HUDEP-2 (cell line): ENCODE data around the gene PCK1.
A peak's percentile ranks its signal among the peaks of the same experiment; 100 is the strongest.

Experiments used
- DNase-seq, 76 experiments: peaks; one replicate each; lab custom pipeline; 2025; ENCODE audit not compliant: unreplicated experiment in 76 of 76; lab: John Stamatoyannopoulos, UW

PCK1 gene

GRCh38 chr20:57576002-57576401 is 15.1 kb downstream of the PCK1 start:
- no peak for DNase-seq

- no peak for DNase-seq
Measured at GRCh38 chr20:57576617-57577550, 16.0 kb downstream of the PCK1 start.

GRCh38 chr20:57577679-57578475 is 17.0 kb downstream of the PCK1 start:
- DNase-seq: peak in 16 of 76 experiments; percentile 6 to 32 (median 16)

GRCh38 chr20:57578476-57579165 is 17.7 kb downstream of the PCK1 start:
- DNase-seq: no peak

GRCh38 chr20:57579331-57579897 is 18.5 kb downstream of the PCK1 start:
- no peak for DNase-seq

- no peak for DNase-seq
Measured at GRCh38 chr20:57579898-57580447, 19.1 kb downstream of the PCK1 start.

GRCh38 chr20:57580478-57581201 is 19.7 kb downstream of the PCK1 start:
- no peak for DNase-seq

- no peak for DNase-seq
Measured at GRCh38 chr20:57581202-57582028, 20.5 kb downstream of the PCK1 start.

- DNase-seq: no peak
Measured at GRCh38 chr20:57582029-57582378, 21.1 kb downstream of the PCK1 start.

GRCh38 chr20:57582432-57583288 is 21.8 kb downstream of the PCK1 start:
- no peak for DNase-seq

- DNase-seq: no peak
Measured at GRCh38 chr20:57583289-57584257, 22.7 kb downstream of the PCK1 start.

- no peak for DNase-seq
Measured at GRCh38 chr20:57584768-57585461, 24.0 kb downstream of the PCK1 start.

- no peak for DNase-seq
Measured at GRCh38 chr20:57585466-57586213, 24.7 kb downstream of the PCK1 start.

GRCh38 chr20:57586370-57586793 is 25.5 kb downstream of the PCK1 start:
- no peak for DNase-seq

- no peak for DNase-seq
Measured at GRCh38 chr20:57586943-57587277, 26.0 kb downstream of the PCK1 start.
